HEK293 (cell line): ENCODE data around the gene CPLX1.

ENCODE experiments used
- CTCF ChIA-PET: fragments of 350-600 bp; formaldehyde crosslinking; extraction: SDS; loops from one replicate; lab custom pipeline; 2021; ENCODE audit warnings: antibody characterized with exemption; lab: Yijun Ruan, JAX
- POLR2A ChIA-PET: fragments of 300-600 bp; formaldehyde crosslinking; extraction: SDS; loops from one replicate; lab custom pipeline; 2020; ENCODE audit warnings: antibody characterized with exemption, inconsistent platforms; lab: Yijun Ruan, JAX
- H3K27ac ChIP-seq: fragments of 200-500 bp; sonication (Bioruptor generic); 2 replicates; pipeline ENCODE4 v1.5.1; 2014; ENCODE audit warnings: low read depth, low read length, control low read depth, inconsistent platforms; ENCODE audit errors: extremely low read depth
- H3K36me3 ChIP-seq, 2 experiments: fragments of 200-500 bp in 1 of 2; sonication (Bioruptor generic) in 1 of 2; 1 replicate in 1 of 2; 2 replicates in 1 of 2; pipeline ENCODE4 v1.5.1; 2014 to 2017; ENCODE audit warnings: inconsistent platforms in 2 of 2, low read length in 2 of 2; ENCODE audit not compliant: control insufficient read depth in 2 of 2, insufficient read depth in 1 of 2
- H3K4me1 ChIP-seq: fragments of 200-500 bp; sonication (Bioruptor generic); 2 replicates; pipeline ENCODE4 v1.5.1; 2014; ENCODE audit warnings: mild to moderate bottlenecking, low read length, inconsistent platforms; ENCODE audit not compliant: control insufficient read depth, insufficient read depth
- H3K4me3 ChIP-seq: 2 replicates; pipeline ENCODE4 v1.5.1; 2011; ENCODE audit warnings: low read depth, mild to moderate bottlenecking, control low read depth, low read length, moderate library complexity
- H3K9me3 ChIP-seq: fragments of 200-500 bp; sonication (Bioruptor generic); 2 replicates; pipeline ENCODE4 v1.5.1; 2014; ENCODE audit warnings: low read depth, low read length, inconsistent platforms; ENCODE audit not compliant: control insufficient read depth, insufficient read depth
- HOXA7 ChIP-seq: sonication (generic); formaldehyde crosslinking; IDR thresholded peaks from 2 replicates; pipeline ENCODE4 v1.8.1; 2022; ENCODE audit warnings: missing genetic modification reagents, borderline replicate concordance
- OSR2 ChIP-seq: fragments of 450-650 bp; formaldehyde crosslinking; IDR thresholded peaks from 2 replicates; pipeline ENCODE4 v1.5.1; 2016; ENCODE audit warnings: missing biosample characterization, missing genetic modification characterization
- SCRT2 ChIP-seq: fragments of 450-650 bp; formaldehyde crosslinking; IDR thresholded peaks from 2 replicates; pipeline ENCODE4 v1.5.1; 2016; ENCODE audit warnings: missing biosample characterization, missing genetic modification characterization
- TCF7L2 ChIP-seq: IDR thresholded peaks from 2 replicates; pipeline ENCODE4 v1.6.1; 2011; ENCODE audit warnings: low read depth, mild to moderate bottlenecking, inconsistent platforms, low read length, moderate library complexity, borderline replicate concordance
- ZFP37 ChIP-seq: fragments of 450-650 bp; formaldehyde crosslinking; IDR thresholded peaks from 2 replicates; pipeline ENCODE4 v1.5.1; 2016; ENCODE audit warnings: missing biosample characterization, missing genetic modification characterization
- ZFP41 ChIP-seq: fragments of 450-650 bp; formaldehyde crosslinking; IDR thresholded peaks from 2 replicates; pipeline ENCODE4 v1.5.1; 2016; ENCODE audit warnings: missing biosample characterization, missing genetic modification characterization, borderline replicate concordance
- ZNF138 ChIP-seq: fragments of 450-650 bp; formaldehyde crosslinking; IDR thresholded peaks from 2 replicates; pipeline ENCODE4 v1.5.1; 2016; ENCODE audit warnings: missing biosample characterization, missing genetic modification characterization, borderline replicate concordance
- ZNF184 ChIP-seq: fragments of 450-650 bp; IDR thresholded peaks from 2 replicates; pipeline ENCODE4 v1.5.1; 2018; ENCODE audit warnings: missing biosample characterization, mild to moderate bottlenecking, missing genetic modification characterization
- ZNF211 ChIP-seq: fragments of 450-650 bp; formaldehyde crosslinking; IDR thresholded peaks from 2 replicates; pipeline ENCODE4 v1.5.1; 2016; ENCODE audit warnings: low read depth, missing biosample characterization, missing genetic modification characterization
- ZNF423 ChIP-seq: fragments of 450-650 bp; formaldehyde crosslinking; IDR thresholded peaks from 2 replicates; pipeline ENCODE4 v1.5.1; 2016; ENCODE audit warnings: missing biosample characterization, missing genetic modification characterization
- ZNF473 ChIP-seq: fragments of 450-650 bp; formaldehyde crosslinking; IDR thresholded peaks from 2 replicates; pipeline ENCODE4 v1.5.1; 2017; ENCODE audit warnings: missing biosample characterization, missing genetic modification characterization
- ZNF621 ChIP-seq: fragments of 450-650 bp; formaldehyde crosslinking; IDR thresholded peaks from 2 replicates; pipeline ENCODE4 v1.5.1; 2017; ENCODE audit warnings: missing biosample characterization, missing genetic modification characterization
- ZNF629 ChIP-seq: fragments of 450-650 bp; formaldehyde crosslinking; IDR thresholded peaks from 2 replicates; pipeline ENCODE4 v1.5.1; 2017; ENCODE audit warnings: missing biosample characterization, missing genetic modification characterization
- ZNF707 ChIP-seq: fragments of 450-650 bp; formaldehyde crosslinking; IDR thresholded peaks from 2 replicates; pipeline ENCODE4 v1.5.1; 2016; ENCODE audit warnings: missing biosample characterization, missing genetic modification characterization
- TF ChIP-seq, protein P1 (sequence below): fragments of 450-650 bp; formaldehyde crosslinking; IDR thresholded peaks from 2 replicates; pipeline ENCODE4 v1.5.1; 2016; ENCODE audit warnings: missing biosample characterization, missing genetic modification characterization
- TF ChIP-seq, protein P2 (sequence below): fragments of 450-650 bp; formaldehyde crosslinking; IDR thresholded peaks from 2 replicates; pipeline ENCODE4 v1.5.1; 2016; ENCODE audit warnings: missing biosample characterization, missing genetic modification characterization
- TF ChIP-seq, protein P3 (sequence below): fragments of 450-650 bp; IDR thresholded peaks from 2 replicates; pipeline ENCODE4 v1.5.1; 2018; ENCODE audit warnings: missing biosample characterization, mild to moderate bottlenecking, missing genetic modification characterization
- TF ChIP-seq, protein P4 (sequence below): fragments of 450-650 bp; formaldehyde crosslinking; IDR thresholded peaks from 2 replicates; pipeline ENCODE4 v1.5.1; 2016; ENCODE audit warnings: missing biosample characterization, missing genetic modification characterization

CPLX1 gene

DNA sequence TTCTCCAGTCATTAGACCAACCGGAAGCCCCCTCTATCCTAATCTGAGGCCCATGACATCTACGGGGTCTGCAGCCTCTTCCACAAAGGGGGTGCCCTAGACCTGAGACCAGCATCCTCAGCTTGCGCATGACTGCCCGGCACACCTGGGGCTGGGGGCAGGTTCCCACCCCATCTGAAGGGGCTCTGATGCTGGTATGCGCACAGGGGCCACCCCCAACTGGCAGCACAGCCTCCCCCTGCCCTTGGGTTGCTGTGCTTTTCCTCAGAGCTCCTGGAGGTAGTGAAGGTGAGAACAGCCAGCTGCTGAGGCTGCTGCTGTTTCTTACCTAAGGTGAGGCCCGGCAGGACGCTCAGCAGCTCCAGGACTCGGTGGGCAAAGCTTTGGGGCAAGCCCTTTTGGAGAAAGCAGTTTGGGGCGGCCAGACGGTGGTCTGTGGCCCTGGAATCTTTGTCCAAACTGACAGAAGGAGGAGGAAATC is 18.9 kb upstream of the CPLX1 start:
- H3K36me3 ChIP-seq = peaks cover 0 to 12% of the 10 kb centered on the region in 2 experiments; a peak in 1 of 3 replicates
- POLR2A ChIA-PET = no interaction called here

DNA sequence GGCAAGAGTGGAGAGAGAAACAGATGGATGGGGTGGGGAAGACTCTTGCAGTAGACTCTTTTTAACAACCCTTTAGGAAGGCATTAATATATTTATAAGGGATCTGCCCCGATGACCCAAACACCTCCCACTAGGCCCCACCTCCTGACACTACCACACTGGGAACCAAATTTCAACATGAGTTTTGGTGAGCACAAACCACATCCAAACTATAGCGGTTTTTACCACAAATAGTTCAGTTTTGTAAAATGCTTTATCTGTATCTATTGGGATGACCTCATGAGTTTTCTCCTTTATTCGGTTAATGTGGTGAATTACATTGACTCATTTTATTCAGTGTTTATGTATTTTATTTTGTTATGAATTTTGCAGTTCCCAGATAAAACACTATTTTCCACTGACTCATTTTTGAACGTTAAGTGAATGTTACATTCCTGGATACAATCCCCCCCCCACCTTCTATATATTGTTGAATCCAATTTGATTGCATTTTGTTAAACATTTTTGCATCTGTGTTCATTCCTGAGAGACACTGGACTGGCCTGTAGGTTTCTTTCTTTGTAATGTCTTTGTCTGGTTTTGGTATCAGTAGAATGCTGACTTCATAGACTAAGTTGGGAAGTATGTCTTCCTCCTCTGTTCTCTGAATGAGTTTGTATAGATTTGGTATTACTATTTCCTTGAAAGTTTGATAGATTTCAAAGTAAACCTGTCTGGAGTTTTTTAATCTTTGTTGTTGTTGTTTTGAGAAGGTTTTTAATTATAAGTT is 13.9 kb upstream of the CPLX1 start:
- no peaks in the 10 kb centered on the region for H3K36me3 ChIP-seq
- H3K27ac ChIP-seq = no peak overlapping the region
- no peaks in the 10 kb centered on the region for H3K9me3 ChIP-seq
- H3K4me3 ChIP-seq = no peak overlapping the region
- TF ChIP-seq ZFP37 (tag by site-specific recombination) (no peak), ZFP41 (no peak), ZNF473 (no peak), ZNF621 (tag by site-specific recombination) (no peak), ZNF138 (tag by site-specific recombination) (no peak), ZNF423 (tag by site-specific recombination) (no peak), TCF7L2 (no peak), SCRT2 (tag by site-specific recombination) (no peak), ZNF211 (tag by site-specific recombination) (no peak), ZNF184 (no peak)
- TF ChIP-seq, protein P1, sequence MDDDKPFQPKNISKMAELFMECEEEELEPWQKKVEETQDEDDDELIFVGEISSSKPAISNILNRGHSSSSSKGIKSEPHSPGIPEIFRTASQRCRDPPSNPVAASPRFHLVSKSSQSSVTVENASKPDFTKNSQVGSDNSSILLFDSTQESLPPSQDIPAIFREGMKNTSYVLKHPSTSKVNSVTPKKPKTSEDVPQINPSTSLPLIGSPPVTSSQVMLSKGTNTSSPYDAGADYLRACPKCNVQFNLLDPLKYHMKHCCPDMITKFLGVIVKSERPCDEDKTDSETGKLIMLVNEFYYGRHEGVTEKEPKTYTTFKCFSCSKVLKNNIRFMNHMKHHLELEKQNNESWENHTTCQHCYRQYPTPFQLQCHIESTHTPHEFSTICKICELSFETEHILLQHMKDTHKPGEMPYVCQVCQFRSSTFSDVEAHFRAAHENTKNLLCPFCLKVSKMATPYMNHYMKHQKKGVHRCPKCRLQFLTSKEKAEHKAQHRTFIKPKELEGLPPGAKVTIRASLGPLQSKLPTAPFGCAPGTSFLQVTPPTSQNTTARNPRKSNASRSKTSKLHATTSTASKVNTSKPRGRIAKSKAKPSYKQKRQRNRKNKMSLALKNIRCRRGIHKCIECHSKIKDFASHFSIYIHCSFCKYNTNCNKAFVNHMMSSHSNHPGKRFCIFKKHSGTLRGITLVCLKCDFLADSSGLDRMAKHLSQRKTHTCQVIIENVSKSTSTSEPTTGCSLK (tag by site-specific recombination) = no peak
- TF ChIP-seq, all 188 proteins: peak for 0
- POLR2A ChIA-PET = no interaction called here
- no peaks in the 10 kb centered on the region for H3K4me1 ChIP-seq
- CTCF ChIA-PET = no interaction called here

More for the DNA sequence above, 18.9 kb upstream of the CPLX1 start:
- no peaks in the 10 kb centered on the region for H3K4me1 ChIP-seq
- no peak overlapping the region for H3K4me3 ChIP-seq
- CTCF ChIA-PET = no interaction called here
- TF ChIP-seq, protein P2, sequence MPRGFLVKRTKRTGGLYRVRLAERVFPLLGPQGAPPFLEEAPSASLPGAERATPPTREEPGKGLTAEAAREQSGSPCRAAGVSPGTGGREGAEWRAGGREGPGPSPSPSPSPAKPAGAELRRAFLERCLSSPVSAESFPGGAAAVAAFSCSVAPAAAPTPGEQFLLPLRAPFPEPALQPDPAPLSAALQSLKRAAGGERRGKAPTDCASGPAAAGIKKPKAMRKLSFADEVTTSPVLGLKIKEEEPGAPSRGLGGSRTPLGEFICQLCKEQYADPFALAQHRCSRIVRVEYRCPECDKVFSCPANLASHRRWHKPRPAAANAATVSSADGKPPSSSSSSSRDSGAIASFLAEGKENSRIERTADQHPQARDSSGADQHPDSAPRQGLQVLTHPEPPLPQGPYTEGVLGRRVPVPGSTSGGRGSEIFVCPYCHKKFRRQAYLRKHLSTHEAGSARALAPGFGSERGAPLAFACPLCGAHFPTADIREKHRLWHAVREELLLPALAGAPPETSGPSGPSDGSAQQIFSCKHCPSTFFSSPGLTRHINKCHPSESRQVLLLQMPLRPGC = no peak
- TF ChIP-seq OSR2 (tag by site-specific recombination) (no peak), HOXA7 (no peak), ZNF629 (tag by site-specific recombination) (no peak), ZNF707 (tag by site-specific recombination) (no peak)
- TF ChIP-seq, protein P3, sequence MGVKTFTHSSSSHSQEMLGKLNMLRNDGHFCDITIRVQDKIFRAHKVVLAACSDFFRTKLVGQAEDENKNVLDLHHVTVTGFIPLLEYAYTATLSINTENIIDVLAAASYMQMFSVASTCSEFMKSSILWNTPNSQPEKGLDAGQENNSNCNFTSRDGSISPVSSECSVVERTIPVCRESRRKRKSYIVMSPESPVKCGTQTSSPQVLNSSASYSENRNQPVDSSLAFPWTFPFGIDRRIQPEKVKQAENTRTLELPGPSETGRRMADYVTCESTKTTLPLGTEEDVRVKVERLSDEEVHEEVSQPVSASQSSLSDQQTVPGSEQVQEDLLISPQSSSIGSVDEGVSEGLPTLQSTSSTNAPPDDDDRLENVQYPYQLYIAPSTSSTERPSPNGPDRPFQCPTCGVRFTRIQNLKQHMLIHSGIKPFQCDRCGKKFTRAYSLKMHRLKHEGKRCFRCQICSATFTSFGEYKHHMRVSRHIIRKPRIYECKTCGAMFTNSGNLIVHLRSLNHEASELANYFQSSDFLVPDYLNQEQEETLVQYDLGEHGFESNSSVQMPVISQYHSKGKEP (tag by site-specific recombination) = no peak
- TF ChIP-seq, protein P1 (tag by site-specific recombination) = no peak
- TF ChIP-seq, protein P4, sequence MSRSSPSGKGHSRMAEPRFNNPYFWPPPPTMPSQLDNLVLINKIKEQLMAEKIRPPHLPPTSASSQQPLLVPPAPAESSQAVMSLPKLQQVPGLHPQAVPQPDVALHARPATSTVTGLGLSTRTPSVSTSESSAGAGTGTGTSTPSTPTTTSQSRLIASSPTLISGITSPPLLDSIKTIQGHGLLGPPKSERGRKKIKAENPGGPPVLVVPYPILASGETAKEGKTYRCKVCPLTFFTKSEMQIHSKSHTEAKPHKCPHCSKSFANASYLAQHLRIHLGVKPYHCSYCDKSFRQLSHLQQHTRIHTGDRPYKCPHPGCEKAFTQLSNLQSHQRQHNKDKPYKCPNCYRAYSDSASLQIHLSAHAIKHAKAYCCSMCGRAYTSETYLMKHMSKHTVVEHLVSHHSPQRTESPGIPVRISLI (tag by site-specific recombination) = no peak
- H3K27ac ChIP-seq = no peak overlapping the region
- H3K9me3 ChIP-seq = no peaks in the 10 kb centered on the region
